Vagina (tissue), 2 donors: ENCODE results near the gene NUBP2. TPM values are rescaled to one million over a fixed set of nuclear protein-coding genes. Genes with fewer than 3 reads are reported as not detected.

ENCODE experiments used
- DNase-seq, 2 donors: peaks; one replicate each; pipeline ENCODE4 v3.0.0-alpha.2; 2017; ENCODE audit errors: extremely low spot score in 2 of 2
- H3K27ac ChIP-seq: fragments of 200-600 bp; sonication (generic); one replicate; pipeline ENCODE4 v1.5.1; 2019
- H3K27me3 ChIP-seq: fragments of 200-600 bp; sonication (generic); one replicate; pipeline ENCODE4 v1.5.1; 2019
- H3K36me3 ChIP-seq, 2 donors: fragments of 200-600 bp; sonication (generic); one replicate each; pipeline ENCODE4 v1.5.1; 2017 to 2019
- H3K4me1 ChIP-seq: fragments of 200-600 bp; sonication (generic); one replicate; pipeline ENCODE4 v1.5.1; 2019
- H3K4me3 ChIP-seq, 2 donors: fragments of 200-600 bp; sonication (generic); 1 replicate in 1 of 2; 2 replicates in 1 of 2; pipeline ENCODE4 v1.5.1; 2016 to 2019
- H3K9me3 ChIP-seq: fragments of 200-600 bp; sonication (generic); one replicate; pipeline ENCODE4 v1.5.1; 2019
- POLR2A ChIP-seq, 2 donors: fragments of 450-650 bp; IDR thresholded peaks; one replicate each; pipeline ENCODE4 v1.6.1; 2017; ENCODE audit warnings: antibody characterized with exemption in 2 of 2, mild to moderate bottlenecking in 2 of 2, moderate library complexity in 2 of 2
- POLR2AphosphoS5 ChIP-seq, 2 donors: sonication (generic); formaldehyde crosslinking; IDR thresholded peaks; one replicate each; pipeline ENCODE4 v1.9.0; 2017; ENCODE audit warnings: antibody characterized with exemption in 2 of 2, mild to moderate bottlenecking in 2 of 2, low read depth in 1 of 2; ENCODE audit not compliant: insufficient read depth in 1 of 2
- intact Hi-C: fragments of 100-400 bp; cut with DNase I; formaldehyde crosslinking; loops from one replicate; pipeline ENCODE4 v1.15.1; 2023
- total RNA-seq: library from RNA; depleted of rRNA; stranded (reverse); fragments of >200 nt; gene quantifications from one replicate; pipeline ENCODE4 v1.2.3, GENCODE V29; 2016
- TF ChIP-seq, protein P1 (sequence below), 3 experiments: fragments of 450-650 bp in 2 of 3; fragments of 200-600 bp in 1 of 3; sonication (generic) in 1 of 3; IDR thresholded peaks; one replicate each; pipeline ENCODE4 v1.5.1; 2017 to 2019; ENCODE audit warnings: antibody characterized with exemption in 3 of 3, mild to moderate bottlenecking in 2 of 3, moderate library complexity in 2 of 3

The NUBP2 gene
- total RNA-seq, 1 donor from 2014 or later, result 40.8 TPM

DNA sequence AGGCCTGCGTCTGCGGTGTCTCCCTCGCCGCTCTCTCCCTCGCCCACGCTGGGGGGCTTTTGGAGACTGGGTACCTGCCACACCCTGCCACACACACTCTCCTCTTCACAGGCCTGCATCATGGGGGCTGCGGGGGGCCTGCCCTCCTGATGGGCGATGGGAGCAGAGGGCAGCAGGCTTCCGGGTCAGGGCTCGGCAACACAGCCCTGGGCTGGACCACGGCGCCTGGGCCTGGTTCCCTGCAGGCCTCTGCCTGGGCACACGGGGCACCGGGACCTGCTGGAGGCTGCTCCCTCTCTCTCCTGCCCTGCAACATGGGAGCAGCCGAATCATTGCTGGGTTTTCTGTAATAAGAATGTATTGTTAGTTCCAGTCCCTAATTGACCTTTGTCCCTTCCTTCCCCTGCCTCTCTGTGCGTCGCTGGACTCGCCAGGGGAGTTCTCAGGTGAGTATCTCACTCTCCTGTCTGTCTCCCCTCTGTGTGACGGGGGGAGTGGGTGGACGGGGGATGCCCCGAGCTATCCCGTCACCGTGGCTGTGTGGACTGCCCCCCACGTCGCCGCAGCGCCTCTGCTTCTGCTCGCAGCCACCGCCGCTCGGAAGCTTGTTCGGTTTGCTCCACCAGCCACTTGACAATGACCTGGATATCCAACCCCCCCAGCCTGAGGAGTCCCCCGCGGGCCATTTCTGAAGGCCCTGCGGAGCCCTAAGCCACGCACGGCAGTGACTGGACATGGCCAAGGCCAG, 24.9 kb upstream of the NUBP2 start:
- no peak for TF ChIP-seq POLR2AphosphoS5 (IDR thresholded peaks at IDR 0.05; ENCODE audit: insufficient read depth in 1 of 2, low read depth in 1 of 2)
- TF ChIP-seq POLR2A (IDR thresholded peaks at IDR 0.05), result no peak
- TF ChIP-seq, protein P1, sequence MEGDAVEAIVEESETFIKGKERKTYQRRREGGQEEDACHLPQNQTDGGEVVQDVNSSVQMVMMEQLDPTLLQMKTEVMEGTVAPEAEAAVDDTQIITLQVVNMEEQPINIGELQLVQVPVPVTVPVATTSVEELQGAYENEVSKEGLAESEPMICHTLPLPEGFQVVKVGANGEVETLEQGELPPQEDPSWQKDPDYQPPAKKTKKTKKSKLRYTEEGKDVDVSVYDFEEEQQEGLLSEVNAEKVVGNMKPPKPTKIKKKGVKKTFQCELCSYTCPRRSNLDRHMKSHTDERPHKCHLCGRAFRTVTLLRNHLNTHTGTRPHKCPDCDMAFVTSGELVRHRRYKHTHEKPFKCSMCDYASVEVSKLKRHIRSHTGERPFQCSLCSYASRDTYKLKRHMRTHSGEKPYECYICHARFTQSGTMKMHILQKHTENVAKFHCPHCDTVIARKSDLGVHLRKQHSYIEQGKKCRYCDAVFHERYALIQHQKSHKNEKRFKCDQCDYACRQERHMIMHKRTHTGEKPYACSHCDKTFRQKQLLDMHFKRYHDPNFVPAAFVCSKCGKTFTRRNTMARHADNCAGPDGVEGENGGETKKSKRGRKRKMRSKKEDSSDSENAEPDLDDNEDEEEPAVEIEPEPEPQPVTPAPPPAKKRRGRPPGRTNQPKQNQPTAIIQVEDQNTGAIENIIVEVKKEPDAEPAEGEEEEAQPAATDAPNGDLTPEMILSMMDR (IDR thresholded peaks at IDR 0.05), result no peak
- H3K27ac ChIP-seq, result no peak overlapping the region
- intact Hi-C loops, result no loop called here
- peaks cover 0 to 42% of the 10 kb centered on the region in 2 donors for H3K36me3 ChIP-seq
- no peaks in the 10 kb centered on the region for H3K9me3 ChIP-seq
- no peaks in the 10 kb centered on the region for H3K4me1 ChIP-seq
- DNase-seq, result no peak
- H3K4me3 ChIP-seq, result no peak overlapping the region
- H3K27me3 ChIP-seq, result no peaks in the 10 kb centered on the region

DNA sequence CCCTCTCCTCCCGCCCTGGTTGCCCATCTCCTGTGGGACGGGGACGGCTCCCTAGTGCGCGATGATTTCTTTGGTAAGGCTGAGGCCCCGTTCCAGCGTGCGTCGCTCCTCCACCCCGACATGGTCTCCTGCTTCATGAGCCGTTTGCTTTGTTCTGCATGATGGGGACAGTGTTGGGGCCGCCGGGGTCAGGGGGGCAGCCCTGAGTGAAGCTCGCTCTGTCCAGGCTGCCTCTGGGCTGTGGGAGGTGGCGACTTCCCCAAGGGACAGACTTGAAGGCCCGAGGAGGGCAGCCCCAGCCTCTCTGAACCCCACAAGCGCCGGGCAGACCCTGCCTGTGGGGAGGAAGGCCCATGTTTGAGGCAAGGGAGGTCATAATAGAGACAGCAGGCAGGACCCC, 23.8 kb upstream of the NUBP2 start:
- H3K27me3 ChIP-seq, result no peaks in the 10 kb centered on the region
- H3K9me3 ChIP-seq, result no peaks in the 10 kb centered on the region
- H3K36me3 ChIP-seq, result peaks cover 0 to 48% of the 10 kb centered on the region in 2 donors
- no peaks in the 10 kb centered on the region for H3K4me1 ChIP-seq
- no peak overlapping the region for H3K4me3 ChIP-seq
- TF ChIP-seq POLR2A (IDR thresholded peaks at IDR 0.05), result no peak
- TF ChIP-seq, protein P1 (IDR thresholded peaks at IDR 0.05), result no peak
- H3K27ac ChIP-seq, result no peak overlapping the region
- DNase-seq, result no peak
- intact Hi-C loops, result no loop called here

DNA sequence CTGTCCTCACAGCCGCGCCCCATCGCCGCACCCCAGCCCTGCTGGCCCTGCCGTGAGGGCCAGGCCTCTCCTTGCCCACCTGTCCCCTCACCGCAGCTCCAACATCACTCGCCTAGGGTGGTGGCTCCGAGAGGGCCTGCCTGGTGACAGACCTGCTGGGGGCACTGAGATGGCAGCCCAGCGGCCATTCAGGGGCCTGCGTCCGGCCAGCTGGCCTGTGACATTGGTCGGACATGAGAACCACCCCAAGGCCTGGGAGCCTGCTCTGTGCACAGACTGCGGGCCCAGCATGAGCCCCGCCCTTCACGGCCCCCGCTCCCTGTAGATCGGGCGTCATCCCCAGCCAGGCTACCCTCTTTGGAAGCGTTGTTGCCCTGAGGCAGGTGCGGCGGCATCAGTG, 23.2 kb upstream of the NUBP2 start:
- no peak overlapping the region for H3K27ac ChIP-seq
- H3K4me1 ChIP-seq, result no peaks in the 10 kb centered on the region
- no peak overlapping the region for H3K4me3 ChIP-seq
- intact Hi-C loops, result no loop called here
- peaks cover 0 to 54% of the 10 kb centered on the region in 2 donors for H3K36me3 ChIP-seq
- no peak for DNase-seq
- H3K27me3 ChIP-seq, result no peaks in the 10 kb centered on the region
- TF ChIP-seq POLR2AphosphoS5 (IDR thresholded peaks at IDR 0.05; ENCODE audit: insufficient read depth in 1 of 2, low read depth in 1 of 2), result no peak
- TF ChIP-seq, protein P1 (IDR thresholded peaks at IDR 0.05), result no peak
- TF ChIP-seq POLR2A (IDR thresholded peaks at IDR 0.05), result no peak
- no peaks in the 10 kb centered on the region for H3K9me3 ChIP-seq

DNA sequence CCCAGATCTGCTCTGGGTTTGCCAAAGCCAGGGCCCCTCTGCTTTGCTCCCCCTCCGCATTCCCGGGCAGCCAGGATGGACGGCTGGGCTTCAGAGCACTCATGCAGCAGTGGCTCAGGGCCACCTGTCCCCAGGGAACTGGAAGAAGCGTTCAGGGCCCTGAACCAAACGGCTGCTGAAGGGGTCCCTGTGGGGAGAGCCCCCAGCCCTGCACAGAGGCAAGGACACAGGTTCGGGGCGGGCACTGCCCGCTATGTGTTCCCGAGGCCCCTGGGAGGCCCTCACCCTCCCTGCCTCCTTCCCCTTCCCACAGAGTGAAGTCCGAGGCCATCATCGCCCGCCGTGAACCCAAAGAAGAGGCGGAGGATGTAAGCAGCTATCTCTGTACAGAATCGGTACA, 21.8 kb upstream of the NUBP2 start:
- Histone ChIP-seq H3K36me3 (peaks cover 0 to 68% of the 10 kb centered on the region in 2 donors), H3K27ac (no peak overlapping the region), H3K4me3 (no peak overlapping the region), H3K9me3 (no peaks in the 10 kb centered on the region), H3K27me3 (no peaks in the 10 kb centered on the region), H3K4me1 (no peaks in the 10 kb centered on the region)
- TF ChIP-seq, protein P1 (IDR thresholded peaks at IDR 0.05), result no peak
- TF ChIP-seq POLR2AphosphoS5 (IDR thresholded peaks at IDR 0.05; ENCODE audit: insufficient read depth in 1 of 2, low read depth in 1 of 2) (no peak), POLR2A (IDR thresholded peaks at IDR 0.05) (no peak)
- intact Hi-C loops, result no loop called here
- no peak for DNase-seq

DNA sequence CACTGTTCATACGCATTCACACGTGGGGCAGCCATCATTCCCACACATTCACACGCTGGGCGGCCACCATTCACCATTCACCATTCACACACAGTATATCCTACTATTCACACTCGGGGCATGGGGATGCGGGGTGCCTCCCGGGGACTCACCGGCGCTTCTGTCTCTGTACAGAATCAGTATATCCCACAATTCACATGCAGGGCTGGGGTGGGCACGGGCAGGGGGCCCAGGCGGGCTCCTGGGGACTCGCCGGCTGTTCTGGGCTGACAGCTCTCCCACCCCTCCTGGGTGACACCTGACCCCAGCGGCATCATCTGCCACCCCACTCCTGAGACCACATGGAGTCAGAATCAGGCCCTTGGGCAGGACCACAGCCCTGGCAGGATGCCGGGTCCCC, 21.0 kb upstream of the NUBP2 start:
- TF ChIP-seq POLR2AphosphoS5 (IDR thresholded peaks at IDR 0.05; ENCODE audit: insufficient read depth in 1 of 2, low read depth in 1 of 2) (no peak), POLR2A (IDR thresholded peaks at IDR 0.05) (no peak)
- TF ChIP-seq, protein P1 (IDR thresholded peaks at IDR 0.05), result no peak
- no peaks in the 10 kb centered on the region for H3K4me1 ChIP-seq
- peaks cover 0 to 74% of the 10 kb centered on the region in 2 donors for H3K36me3 ChIP-seq
- no peaks in the 10 kb centered on the region for H3K27me3 ChIP-seq
- no peak for DNase-seq
- intact Hi-C loops, result no loop called here
- H3K9me3 ChIP-seq, result no peaks in the 10 kb centered on the region
- no peak overlapping the region for H3K27ac ChIP-seq
- no peak overlapping the region for H3K4me3 ChIP-seq
